T-helper 9 cell (primary cell): Measurements from ENCODE around the gene AP2A2.

ENCODE experiments used
- DNase-seq: peaks from one replicate; pipeline ENCODE4 v3.0.0-alpha.2; 2020

AP2A2 gene

DNA sequence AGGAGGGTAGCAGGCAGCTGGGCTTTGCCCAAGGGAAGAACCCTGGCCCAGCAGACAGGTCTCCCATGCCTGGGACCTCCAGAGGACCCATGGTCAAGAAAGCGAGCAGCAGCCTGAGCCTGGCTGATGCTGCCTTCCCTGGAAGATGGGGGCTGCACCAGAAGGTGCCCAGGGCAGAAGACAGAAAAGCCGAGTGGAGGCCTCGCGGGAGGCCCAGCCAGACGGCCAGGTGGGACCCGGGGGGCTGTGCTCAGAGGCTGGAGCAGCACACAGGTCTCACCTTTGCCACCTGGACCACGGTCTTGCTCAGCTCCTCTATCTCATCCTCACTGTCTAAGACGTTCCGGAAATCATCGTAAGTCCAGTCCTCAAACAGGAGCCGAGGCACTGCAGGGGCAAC lies 25.9 kb upstream of the AP2A2 start:
- DNase-seq = no peak

DNA sequence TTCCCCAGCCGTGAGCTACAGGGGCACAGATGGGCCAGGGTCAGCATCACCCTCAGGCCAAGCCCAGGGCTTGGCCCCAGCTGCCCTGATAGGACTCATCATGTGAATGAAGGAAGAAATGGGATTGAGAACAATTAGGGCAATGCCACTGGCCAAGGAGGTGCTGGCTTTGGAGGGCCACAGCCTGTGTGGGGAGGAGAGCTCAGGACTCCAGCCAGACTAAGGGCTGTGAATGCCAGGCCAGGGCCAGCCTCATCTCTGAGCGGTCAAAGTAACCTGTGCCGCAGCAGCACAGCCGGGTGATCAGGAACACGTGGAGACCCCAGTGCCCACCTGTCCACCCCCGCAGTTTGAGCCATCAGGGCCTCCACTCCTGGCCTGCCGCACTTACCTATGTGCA lies 25.1 kb upstream of the AP2A2 start:
- no peak for DNase-seq

- no peak for DNase-seq
Measured at GRCh38 chr11:901452-902061, 24.1 kb upstream of the AP2A2 start.

GRCh38 chr11:904380-904779 lies 21.3 kb upstream of the AP2A2 start:
- DNase-seq = no peak

DNA sequence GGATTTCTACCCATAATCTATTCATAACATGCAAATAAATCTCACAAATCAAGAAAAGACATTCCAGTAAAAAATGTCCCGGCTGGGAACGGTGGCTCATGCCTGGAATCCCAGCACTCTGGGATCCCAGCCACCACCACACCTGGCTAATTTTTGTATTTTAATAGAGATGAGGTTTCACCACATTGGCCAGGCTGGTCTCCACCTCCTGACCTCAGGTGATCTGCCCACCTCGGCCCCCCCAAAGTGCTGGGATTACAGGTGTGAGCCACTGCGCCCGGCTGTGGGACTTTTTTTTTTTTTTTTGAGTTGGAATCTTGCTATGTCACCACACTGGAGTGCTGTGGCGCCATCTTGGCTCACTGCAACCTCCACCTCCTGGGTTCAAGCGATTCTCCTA lies 19.7 kb upstream of the AP2A2 start:
- no peak for DNase-seq

DNA sequence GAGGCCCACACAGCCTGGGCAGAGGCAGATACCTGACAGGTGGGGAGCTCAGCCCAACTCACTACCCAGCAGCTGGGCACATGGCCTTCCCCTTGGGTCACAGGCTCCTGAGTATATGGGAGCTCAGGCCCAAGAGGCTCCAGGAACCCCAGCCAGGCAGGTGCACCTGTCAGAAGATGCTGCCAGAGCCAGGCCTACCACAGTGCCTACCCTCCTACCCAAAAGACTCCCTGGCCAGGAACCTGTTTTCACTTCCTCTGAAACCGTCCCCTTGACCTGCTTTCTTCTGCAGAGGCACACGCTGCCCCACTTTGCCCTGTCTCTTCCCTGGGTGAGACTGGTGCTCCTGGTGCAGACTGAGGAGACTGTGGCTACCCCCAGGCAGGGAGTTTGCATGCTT lies 18.0 kb upstream of the AP2A2 start:
- no peak for DNase-seq

- DNase-seq = no peak
Measured at GRCh38 chr11:908273-908672, 17.4 kb upstream of the AP2A2 start.

DNA sequence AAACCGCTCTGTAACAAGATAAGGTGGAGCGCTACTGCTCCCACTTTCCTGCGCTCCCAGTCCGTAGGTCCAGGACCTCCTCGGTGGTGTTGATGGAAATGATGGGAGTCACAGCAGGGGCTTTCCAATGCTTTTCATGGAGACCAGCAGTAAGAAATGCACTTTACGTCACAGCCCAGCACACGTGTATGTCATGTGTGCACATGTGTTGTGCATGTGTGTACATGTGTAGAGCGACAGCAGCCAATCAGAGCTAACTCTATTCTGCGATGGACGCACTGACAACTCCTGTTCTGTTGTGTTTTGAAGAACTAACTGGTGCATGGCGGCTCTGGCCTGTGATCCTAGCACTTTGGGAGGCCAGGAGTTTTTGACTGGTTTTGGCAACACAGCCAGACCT lies 16.3 kb upstream of the AP2A2 start:
- no peak for DNase-seq

DNA sequence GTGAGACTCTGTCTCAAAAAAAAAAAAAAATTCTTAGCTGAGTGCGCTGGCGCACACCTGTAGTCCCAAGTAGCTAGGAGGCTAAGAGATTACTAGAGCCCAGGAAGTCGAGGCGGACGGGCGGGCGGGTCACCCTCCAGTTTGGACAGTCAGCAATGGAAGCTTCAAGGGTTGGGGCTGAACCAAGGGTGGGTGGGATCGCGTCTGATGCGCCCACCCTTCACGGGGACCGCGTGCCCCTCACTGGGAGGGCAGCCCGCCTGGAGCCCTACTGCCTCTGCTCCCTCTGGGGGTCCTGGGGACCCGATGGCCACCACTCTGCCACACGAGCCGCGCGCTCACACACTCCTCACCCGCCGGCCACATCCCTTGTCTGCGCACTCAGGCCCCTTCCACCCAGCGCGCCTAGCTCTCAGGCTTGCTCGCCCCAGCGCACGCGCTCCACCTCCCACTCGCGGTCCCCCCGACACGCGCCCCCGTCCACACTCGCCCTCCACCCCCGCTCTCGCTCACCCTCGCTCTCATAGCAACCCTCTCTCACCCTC lies 15.6 kb upstream of the AP2A2 start:
- peak; percentile 8 for DNase-seq

DNA sequence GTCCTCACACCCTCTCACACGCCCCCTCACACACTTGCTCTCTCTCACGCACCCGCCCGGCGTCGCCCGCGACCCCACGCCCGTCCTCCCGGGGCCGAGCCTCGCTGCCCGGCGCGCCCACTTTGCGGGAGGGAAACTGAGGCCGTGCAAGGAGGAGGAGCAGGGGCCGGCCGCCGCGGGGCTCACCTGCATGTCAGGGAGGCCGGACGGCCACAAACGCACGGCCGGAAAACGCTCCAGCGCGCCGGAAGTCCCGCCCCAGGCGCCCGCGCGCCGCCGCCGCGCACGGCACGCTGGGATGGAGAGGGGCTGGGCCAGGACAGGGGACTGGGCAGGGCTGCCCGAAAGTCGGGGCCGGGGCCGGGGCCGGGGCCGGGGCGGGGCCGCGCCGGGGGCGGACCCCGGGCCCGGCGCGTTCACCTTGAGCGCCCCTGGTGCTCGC lies 15.1 kb upstream of the AP2A2 start, which contains the start of gene CHID1:
Gene CHID1 (minus strand): TSS at position 222 of the 442 bp plus-strand sequence. CDS start 5,994 bp downstream, outside the sequence.
- DNase-seq = peak; percentile 66

DNA sequence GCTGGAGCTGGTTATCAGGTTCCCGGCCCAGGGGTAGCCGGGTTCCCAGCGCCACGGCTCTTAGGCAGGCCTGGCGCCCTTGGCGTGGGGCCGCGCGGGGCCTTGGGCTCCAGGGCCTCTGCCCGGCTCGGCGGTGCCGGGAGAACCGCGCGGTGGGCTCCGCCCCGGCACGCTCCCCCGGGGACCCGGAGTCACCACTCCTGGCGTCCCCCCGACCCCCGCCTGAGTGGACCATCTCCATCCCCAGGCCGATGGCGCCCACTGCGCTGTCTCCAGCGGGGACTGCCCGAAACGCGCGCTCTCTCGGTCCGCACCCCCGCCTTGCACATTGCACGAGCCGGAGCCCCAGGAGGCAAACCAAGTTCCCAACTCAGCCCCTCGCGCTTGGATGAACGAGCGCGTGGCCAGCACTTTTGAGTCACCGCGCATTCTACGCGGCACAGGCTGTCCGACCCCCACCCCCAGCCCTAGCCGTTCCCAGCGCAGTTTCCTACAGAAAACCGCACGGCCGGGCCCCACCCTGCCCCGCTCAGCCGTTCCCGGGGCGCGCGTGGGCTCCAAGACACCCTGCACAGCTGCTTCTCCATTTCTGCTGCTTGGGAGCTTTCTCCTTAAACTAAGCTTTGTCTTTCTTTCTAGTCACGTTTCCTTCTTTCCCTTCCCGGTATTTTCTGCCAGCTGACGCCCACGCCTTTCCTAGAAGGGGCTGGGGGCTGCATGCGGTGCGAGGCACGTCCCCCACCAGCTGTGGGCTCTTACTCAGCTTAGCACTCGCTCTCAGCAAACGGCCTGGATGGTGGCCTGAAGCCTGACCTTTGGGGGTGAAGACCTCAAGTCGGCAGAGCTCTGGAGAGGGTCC lies 14.4 kb upstream of the AP2A2 start:
- DNase-seq = peak; percentile 19

GRCh38 chr11:911890-912219 lies 13.8 kb upstream of the AP2A2 start:
- DNase-seq = no peak

- no peak for DNase-seq
Measured at GRCh38 chr11:912266-912665, 13.4 kb upstream of the AP2A2 start.

DNA sequence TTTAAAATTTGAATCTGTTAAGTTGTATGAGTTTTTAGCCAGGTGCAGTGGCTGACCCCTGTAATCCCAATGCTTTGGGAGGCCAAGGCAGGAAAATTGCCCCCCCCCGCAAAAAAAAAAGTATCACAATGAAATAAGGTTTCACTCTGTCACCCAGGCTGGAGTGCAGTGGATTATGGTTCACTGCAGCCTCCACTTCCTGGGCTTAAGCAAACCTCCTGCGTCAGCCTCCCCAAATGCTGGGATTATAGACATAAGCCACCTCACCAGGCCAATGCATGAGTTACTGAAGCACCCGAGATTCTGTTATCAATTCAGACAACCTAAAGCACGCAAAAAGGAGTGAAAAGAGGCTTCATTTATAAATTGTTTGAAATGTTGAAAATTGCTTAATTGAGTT lies 12.6 kb upstream of the AP2A2 start:
- DNase-seq = no peak

DNA sequence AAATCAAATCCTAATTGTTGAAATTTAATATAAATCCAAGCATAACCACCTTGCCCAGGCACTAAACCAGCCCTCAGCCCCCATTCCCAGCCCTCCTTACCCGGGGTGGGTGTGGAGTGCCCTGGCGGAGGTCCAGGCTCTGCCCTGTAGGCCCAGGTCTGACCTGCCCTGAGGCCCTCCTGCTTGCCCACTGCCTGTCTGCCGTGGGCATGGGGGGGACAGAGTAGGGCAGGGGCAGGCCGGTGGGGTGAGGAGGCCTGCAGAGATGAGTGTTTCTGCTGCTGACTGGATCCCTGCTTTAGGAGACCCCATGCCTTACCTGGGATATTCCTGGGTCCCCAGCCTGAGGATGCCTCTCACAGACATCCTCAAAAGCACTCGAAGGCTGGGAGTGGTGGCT lies 11.5 kb upstream of the AP2A2 start:
- no peak for DNase-seq

GRCh38 chr11:914747-915501 lies 10.7 kb upstream of the AP2A2 start:
- DNase-seq = no peak

GRCh38 chr11:917426-917825 lies 8.2 kb upstream of the AP2A2 start:
- no peak for DNase-seq

DNA sequence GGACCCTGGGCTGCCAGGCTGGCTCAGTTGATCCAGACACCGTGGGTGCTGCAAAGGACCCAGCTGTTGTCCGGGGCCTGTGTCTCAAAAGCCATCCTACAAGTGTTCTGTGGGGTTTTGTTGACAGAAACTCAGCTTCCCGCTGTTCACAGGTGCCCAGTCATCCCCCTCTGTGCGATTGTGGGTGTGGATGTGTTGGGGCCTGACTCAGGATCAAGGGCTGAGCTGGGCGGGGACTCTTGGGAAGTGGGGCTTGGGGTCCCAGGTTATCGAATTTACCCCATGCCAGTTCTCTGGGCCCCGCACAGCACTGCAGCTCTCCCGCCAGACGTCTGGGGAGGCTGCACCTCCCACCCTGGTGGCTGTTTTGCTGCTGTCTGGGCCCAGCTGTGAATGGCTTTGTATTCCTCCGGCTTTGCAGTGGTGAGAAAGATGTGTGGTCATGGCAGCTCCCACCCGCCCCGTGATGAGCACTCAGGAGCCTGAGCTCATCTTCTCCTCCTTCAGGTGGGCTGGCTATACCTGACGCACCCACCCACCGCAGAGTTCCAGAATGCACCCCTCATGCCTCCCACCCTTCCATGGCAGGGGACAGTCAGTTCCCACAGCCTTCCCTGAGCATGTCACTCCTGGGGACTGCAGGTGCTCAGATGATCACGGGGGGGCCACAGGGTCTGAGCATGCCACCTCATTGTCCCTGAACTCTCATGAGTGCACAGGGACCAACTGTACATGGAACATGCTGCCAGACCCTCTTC lies 3.6 kb upstream of the AP2A2 start:
- DNase-seq = no peak

- no peak for DNase-seq
Measured at GRCh38 chr11:923691-924405, 1.8 kb upstream of the AP2A2 start.

GRCh38 chr11:924406-925157 lies 1.1 kb upstream of the AP2A2 start:
- DNase-seq = no peak

DNA sequence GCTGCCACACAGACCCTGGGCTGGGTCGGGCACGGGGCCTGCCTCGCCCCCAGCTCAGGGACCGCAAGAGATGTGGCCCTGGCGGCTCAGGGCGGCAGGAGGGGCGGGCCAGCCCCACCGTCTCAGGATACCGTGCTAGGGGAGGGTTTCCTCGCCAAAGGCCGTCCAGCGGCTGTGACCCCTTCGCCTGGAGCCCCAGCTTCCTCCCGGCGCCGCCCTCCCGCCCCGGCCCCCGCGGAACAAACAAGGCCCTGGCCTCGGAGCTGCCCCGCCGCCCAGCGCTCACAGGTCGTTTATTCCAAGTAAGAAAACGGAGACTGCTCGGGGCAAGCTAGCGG lies 543 bp upstream of the AP2A2 start:
- DNase-seq = no peak
